T-cell (primary cell): ENCODE measurements around the gene STAB1. TPM values are rescaled to one million over a fixed set of nuclear protein-coding genes. Genes with fewer than 3 reads are reported as not detected.

Experiments
- ATAC-seq, 4 experiments: fragments of 200-7000 bp in 3 of 4; fragments of 150-1000 bp in 1 of 4; cut with Tn5 transposase; replicated peaks in 1 of 4; 1 replicate in 3 of 4; 2 replicates in 1 of 4; pipeline ENCODE4 v1.10.0; 2021; ENCODE audit warnings: moderate library complexity in 3 of 4, mild to moderate bottlenecking in 2 of 4, moderate number of reproducible peaks in 1 of 4
- CTCF ChIA-PET, 2 donors: fragments of 300-600 bp; sonication (Branson Sonifier 250); formaldehyde crosslinking; loops; one replicate each; lab custom pipeline; 2022; ENCODE audit warnings: antibody characterized with exemption in 2 of 2; lab: Charles Lee
- POLR2A ChIA-PET, 2 donors: fragments of 300-600 bp; sonication (Branson Sonifier 250); formaldehyde crosslinking; loops; one replicate each; lab custom pipeline; 2022; ENCODE audit warnings: antibody characterized with exemption in 2 of 2; lab: Charles Lee
- DNase-seq, 35 experiments: peaks; one replicate each; pipeline versions ENCODE4 v3.0.0 to v3.0.0-alpha.2; 2013 to 2023
- H3K27ac ChIP-seq: one replicate; pipeline ENCODE4 v1.5.1; 2013; ENCODE audit warnings: low read length
- H3K27me3 ChIP-seq, 2 experiments: replicated peaks in 1 of 2; 1 replicate in 1 of 2; 2 replicates in 1 of 2; pipeline versions ENCODE4 v1.6.1 to v1.7.0; 2013; ENCODE audit warnings: low read length in 1 of 2, mixed read lengths in 1 of 2; ENCODE audit not compliant: control insufficient read depth in 2 of 2, insufficient read depth in 2 of 2; ENCODE audit errors: extremely low read depth in 1 of 2
- H3K36me3 ChIP-seq, 2 donors: 1 replicate in 1 of 2; 2 replicates in 1 of 2; pipeline versions ENCODE4 v1.6.1 to v1.7.0; 2013; ENCODE audit warnings: low read length in 1 of 2; ENCODE audit not compliant: control insufficient read depth in 2 of 2, insufficient read depth in 1 of 2; ENCODE audit errors: extremely low read depth in 1 of 2
- H3K4me1 ChIP-seq, 2 experiments: 1 replicate in 1 of 2; 2 replicates in 1 of 2; pipeline versions ENCODE4 v1.6.1 to v1.7.0; 2013; ENCODE audit warnings: low read length in 2 of 2, mixed read lengths in 1 of 2; ENCODE audit not compliant: insufficient read depth in 2 of 2, control insufficient read depth in 1 of 2; ENCODE audit errors: extremely low read depth in 1 of 2
- H3K4me3 ChIP-seq, 2 donors: 1 replicate in 1 of 2; 2 replicates in 1 of 2; pipeline versions ENCODE4 v1.5.1 to v1.7.0; 2013; ENCODE audit warnings: mild to moderate bottlenecking in 2 of 2, low read length in 1 of 2, moderate library complexity in 1 of 2; ENCODE audit not compliant: control insufficient read depth in 1 of 2; ENCODE audit errors: extremely low read depth in 1 of 2
- H3K9me3 ChIP-seq: 2 replicates; pipeline ENCODE4 v1.7.0; 2013
- H3K27ac Mint-ChIP-seq, 2 donors: one replicate each; pipeline ENCODE4 v1.8.0; 2020 to 2021; ENCODE audit warnings: mild to moderate bottlenecking in 2 of 2, mixed read lengths in 2 of 2
- H3K27me3 Mint-ChIP-seq, 2 donors: one replicate each; pipeline ENCODE4 v1.8.0; 2021 to 2022; ENCODE audit warnings: mixed read lengths in 2 of 2
- H3K36me3 Mint-ChIP-seq: one replicate; pipeline ENCODE4 v1.8.0; 2021; ENCODE audit warnings: mixed read lengths
- H3K4me1 Mint-ChIP-seq, 3 donors: one replicate each; pipeline ENCODE4 v1.8.0; 2020 to 2022; ENCODE audit warnings: mixed read lengths in 3 of 3, mild to moderate bottlenecking in 1 of 3
- H3K4me3 Mint-ChIP-seq, 3 donors: one replicate each; pipeline ENCODE4 v1.8.0; 2020 to 2022; ENCODE audit warnings: mild to moderate bottlenecking in 3 of 3, mixed read lengths in 3 of 3, moderate library complexity in 3 of 3
- H3K9me3 Mint-ChIP-seq, 3 donors: one replicate each; pipeline ENCODE4 v1.8.0; 2020 to 2022; ENCODE audit warnings: mixed read lengths in 3 of 3
- WGBS: methylation state at CpG from one replicate; pipeline ENCODE4 v1.1.5; 2013; ENCODE audit warnings: missing lambda C conversion rate; ENCODE audit not compliant: insufficient coverage; 5-methylcytosine and 5-hydroxymethylcytosine counted together
- total RNA-seq, 35 experiments: library from RNA in 6 of 35; stranded (reverse) in 6 of 35; fragments of 120-200 nt in 1 of 35; gene quantifications; one replicate each; pipeline versions ENCODE4 v1.2.1 to v1.2.4 and lab custom pipeline; 2013 to 2026

The STAB1 gene
- total RNA-seq, 5 donors from 2014 or later (not counting 1 experiment from before 2014, with no cell fraction given), result 0.38 to 2.2 (median 1.7) TPM

- POLR2A ChIA-PET, result no interaction called here
- CTCF ChIA-PET, result no interaction called here
- 7% methylated on average over 73 of the region's 91 CpGs for WGBS
- peak within 1 kb of the TSS in 1 of 2 donors; percentile 76 for H3K27ac Mint-ChIP-seq
- no peaks in the 10 kb centered on the region for H3K9me3 Mint-ChIP-seq
- H3K27ac ChIP-seq, result no peak within 1 kb of the TSS
- H3K4me1 ChIP-seq, result peaks cover 19 to 50% of the 10 kb centered on the region in 2 experiments
- no peaks in the 10 kb centered on the region for H3K9me3 ChIP-seq
- peak within 1 kb of the TSS; percentile 37 to 52 for H3K4me3 ChIP-seq
- no peaks in the 10 kb centered on the region for H3K27me3 Mint-ChIP-seq
- H3K4me3 Mint-ChIP-seq, result peak within 1 kb of the TSS; percentile 77 to 96 (median 82)
- H3K36me3 ChIP-seq, result no peaks in the 10 kb centered on the region
- DNase-seq (peak in 27 of 35 experiments; percentile 17 to 76 (median 42)), ATAC-seq (peak; percentile 37 to 49 (median 40))
- H3K4me1 Mint-ChIP-seq, result peaks cover 37 to 40% (median 37%) of the 10 kb centered on the region in 3 donors
- peaks cover 6% of the 10 kb centered on the region for H3K36me3 Mint-ChIP-seq
- peaks cover 0 to 25% of the 10 kb centered on the region in 2 experiments for H3K27me3 ChIP-seq
Observed at GRCh38 chr3:52533623-52534280, 38.6 kb downstream of the STAB1 start, which contains the start of gene NT5DC2. TSS of gene NT5DC2 (minus strand) at chr3:52533857. CDS start at chr3:52533737, 120 bp downstream.

- Histone ChIP-seq H3K27me3 (peaks cover 0 to 25% of the 10 kb centered on the region in 2 experiments), H3K4me1 (peaks cover 22 to 58% of the 10 kb centered on the region in 2 experiments), H3K27ac (no peak overlapping the region), H3K36me3 (no peaks in the 10 kb centered on the region), H3K4me3 (peak overlapping the region in 1 of 2 donors; percentile 26), H3K9me3 (no peaks in the 10 kb centered on the region)
- Mint-ChIP-seq H3K27ac (peak overlapping the region; percentile 12 to 76), H3K36me3 (peaks cover 13% of the 10 kb centered on the region), H3K4me1 (peaks cover 44 to 47% (median 45%) of the 10 kb centered on the region in 3 donors), H3K9me3 (no peaks in the 10 kb centered on the region), H3K4me3 (peak overlapping the region; percentile 77 to 96 (median 82)), H3K27me3 (no peaks in the 10 kb centered on the region)
- WGBS, result 90% methylated on average over 57 of the region's 57 CpGs
- ChIA-PET POLR2A (interaction anchor here in 1 of 2 donors (0.6 kb wide), 1 partner anchor 11 kb away, joined by 4 read pairs; no protein-coding TSS in a partner anchor), CTCF (no interaction called here)
- ATAC-seq (no peak), DNase-seq (peak in 2 of 35 experiments; percentile 12 to 13)
Observed at GRCh38 chr3:52534281-52535183, 39.4 kb downstream of the STAB1 start.

DNA sequence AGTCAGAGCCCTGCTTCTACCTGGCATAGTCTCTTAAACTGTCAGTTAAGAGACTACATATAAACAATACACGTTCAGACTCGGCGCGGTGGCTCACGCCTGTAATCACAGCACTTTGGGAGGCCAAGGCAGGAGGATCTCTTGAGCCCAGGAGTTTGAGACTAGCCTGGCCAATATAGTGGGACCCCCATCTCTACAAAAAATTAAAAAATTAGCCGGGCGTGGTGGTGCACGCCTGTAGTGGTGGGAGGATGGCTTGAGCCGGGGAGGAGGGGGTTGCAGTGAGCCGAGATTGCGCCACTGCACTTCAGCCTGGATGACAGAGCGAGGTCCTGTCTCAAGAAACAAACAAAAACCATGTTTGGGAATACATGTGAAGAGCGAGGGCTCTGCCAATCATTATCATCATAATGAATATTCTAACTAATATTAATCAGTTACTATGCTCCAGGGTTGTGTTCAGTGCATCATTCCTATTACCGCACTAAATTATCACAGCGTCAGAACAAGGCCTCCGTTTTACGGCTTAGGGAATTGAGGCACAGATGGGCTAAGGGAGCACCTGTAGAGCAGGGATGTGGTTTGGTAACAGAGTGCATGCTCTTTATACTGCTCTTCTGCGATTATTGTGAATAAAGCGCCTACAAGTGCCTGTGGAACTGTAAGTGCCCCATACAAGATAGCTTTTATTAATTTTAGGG, 40.4 kb downstream of the STAB1 start:
- ChIA-PET POLR2A (interaction anchor here in 1 of 2 donors (0.6 kb wide), 2 partner anchors 10 to 785 kb away, joined by 3 to 4 read pairs; no protein-coding TSS in a partner anchor), CTCF (interaction anchor here (0.6 to 1.0 kb wide), 4 partner anchors 8 to 1036 kb away, joined by 3 to 5 read pairs (median 3); partner anchors contain the start of gene DCAF1 (in 1 of the 2))
- Mint-ChIP-seq H3K4me1 (peaks cover 51 to 55% (median 52%) of the 10 kb centered on the region in 3 donors), H3K27ac (peak overlapping the region in 1 of 2 donors; percentile 84), H3K4me3 (peak overlapping the region; percentile 96 to 100 (median 99)), H3K27me3 (no peaks in the 10 kb centered on the region), H3K9me3 (no peaks in the 10 kb centered on the region), H3K36me3 (peaks cover 15% of the 10 kb centered on the region)
- peak in 1 of 35 experiments; percentile 12 for DNase-seq
- 89% methylated on average over 9 of the region's 19 CpGs for WGBS
- Histone ChIP-seq H3K4me1 (peaks cover 22 to 62% of the 10 kb centered on the region in 2 experiments), H3K36me3 (peaks cover 0 to 2% of the 10 kb centered on the region in 2 donors), H3K4me3 (peak overlapping the region in 1 of 2 donors; percentile 22), H3K27ac (no peak overlapping the region), H3K9me3 (no peaks in the 10 kb centered on the region), H3K27me3 (peaks cover 0 to 25% of the 10 kb centered on the region in 2 experiments)
- ATAC-seq, result no peak

- H3K4me1 Mint-ChIP-seq, result peaks cover 52 to 60% (median 55%) of the 10 kb centered on the region in 3 donors
- ATAC-seq (no peak), DNase-seq (no peak)
- no peaks in the 10 kb centered on the region for H3K9me3 Mint-ChIP-seq
- H3K27me3 ChIP-seq, result peaks cover 0 to 25% of the 10 kb centered on the region in 2 experiments
- H3K36me3 Mint-ChIP-seq, result peaks cover 17% of the 10 kb centered on the region
- peaks cover 22 to 62% of the 10 kb centered on the region in 2 experiments for H3K4me1 ChIP-seq
- no peaks in the 10 kb centered on the region for H3K9me3 ChIP-seq
- WGBS, result 0% methylated on average over 6 of the region's 9 CpGs
- H3K36me3 ChIP-seq, result peaks cover 0 to 2% of the 10 kb centered on the region in 2 donors
- H3K4me3 ChIP-seq, result peak overlapping the region; percentile 22 to 33
- peak overlapping the region; percentile 96 to 100 (median 99) for H3K4me3 Mint-ChIP-seq
- H3K27ac ChIP-seq, result no peak overlapping the region
- ChIA-PET POLR2A (interaction anchor here (0.6 kb wide), 2 partner anchors 36 to 784 kb away, joined by 3 to 5 read pairs; no protein-coding TSS in a partner anchor), CTCF (interaction anchor here (0.6 to 1.0 kb wide), 4 partner anchors 9 to 1036 kb away, joined by 3 to 5 read pairs (median 3); partner anchors contain the start of gene DCAF1 (in 1 of the 2))
- no peaks in the 10 kb centered on the region for H3K27me3 Mint-ChIP-seq
- H3K27ac Mint-ChIP-seq, result peak overlapping the region in 1 of 2 donors; percentile 84
Observed at GRCh38 chr3:52536112-52536368, 40.9 kb downstream of the STAB1 start.

- Mint-ChIP-seq H3K36me3 (peaks cover 21% of the 10 kb centered on the region), H3K27ac (peak within 1 kb of the TSS; percentile 98 to 99), H3K4me3 (peak within 1 kb of the TSS; percentile 96 to 100 (median 99)), H3K4me1 (peaks cover 52 to 61% (median 55%) of the 10 kb centered on the region in 3 donors), H3K27me3 (no peaks in the 10 kb centered on the region), H3K9me3 (no peaks in the 10 kb centered on the region)
- peak within 1 kb of the TSS; percentile 58 for H3K27ac ChIP-seq
- H3K4me1 ChIP-seq, result peaks cover 22 to 62% of the 10 kb centered on the region in 2 experiments
- WGBS, result 0% methylated on average over 60 of the region's 65 CpGs
- peak; percentile 90 to 99 (median 97) for DNase-seq
- ChIA-PET CTCF (interaction anchor here in 1 of 2 donors (0.6 to 1.0 kb wide), 3 partner anchors 9 to 1037 kb away, joined by 3 read pairs; partner anchors contain the start of gene DCAF1), POLR2A (interaction anchor here (0.6 kb wide), 2 partner anchors 37 to 784 kb away, joined by 3 to 5 read pairs; no protein-coding TSS in a partner anchor)
- peaks cover 0 to 2% of the 10 kb centered on the region in 2 donors for H3K36me3 ChIP-seq
- peaks cover 0 to 25% of the 10 kb centered on the region in 2 experiments for H3K27me3 ChIP-seq
- H3K4me3 ChIP-seq, result peak within 1 kb of the TSS; percentile 76 to 91
- peak; percentile 90 to 92 (median 92) for ATAC-seq
- H3K9me3 ChIP-seq, result no peaks in the 10 kb centered on the region
Observed at GRCh38 chr3:52536369-52537164, 41.4 kb downstream of the STAB1 start, which contains the start of gene UQCC5. TSS of gene UQCC5 (plus strand) at chr3:52536605. CDS start at chr3:52536756, 151 bp downstream.
